Fibroblast of peridontal ligament (primary cell): ENCODE data around the gene AJAP1.

Source experiments
- DNase-seq: peaks from one replicate; pipeline ENCODE4 v3.0.0-alpha.2; 2010; ENCODE audit errors: extremely low read depth

AJAP1 gene

GRCh38 chr1:4699376-4700301 lies 45.2 kb downstream of the AJAP1 start:
- no peak for DNase-seq

DNA sequence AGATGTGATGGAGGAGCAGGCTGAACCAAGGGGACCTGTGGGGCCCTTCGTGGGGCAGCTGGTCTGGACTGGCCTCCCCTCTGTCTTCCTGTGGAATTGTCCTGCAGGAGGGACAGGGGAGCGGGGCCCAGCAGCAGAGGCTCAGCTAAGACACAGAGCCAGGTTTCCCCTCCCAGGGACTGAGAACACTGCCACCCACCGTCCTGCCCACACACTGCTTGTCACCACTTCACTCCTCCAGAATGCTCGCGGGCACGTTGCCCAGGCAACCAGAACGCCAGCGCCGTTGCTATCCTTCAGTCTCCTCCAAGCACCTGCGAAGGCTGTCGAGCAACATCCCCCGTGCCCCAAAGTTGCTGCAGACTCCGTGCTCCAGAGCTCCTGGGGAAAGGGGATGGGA lies 46.4 kb downstream of the AJAP1 start:
- no peak for DNase-seq

- DNase-seq = no peak
Observed at GRCh38 chr1:4701276-4701675, 46.9 kb downstream of the AJAP1 start.

DNA sequence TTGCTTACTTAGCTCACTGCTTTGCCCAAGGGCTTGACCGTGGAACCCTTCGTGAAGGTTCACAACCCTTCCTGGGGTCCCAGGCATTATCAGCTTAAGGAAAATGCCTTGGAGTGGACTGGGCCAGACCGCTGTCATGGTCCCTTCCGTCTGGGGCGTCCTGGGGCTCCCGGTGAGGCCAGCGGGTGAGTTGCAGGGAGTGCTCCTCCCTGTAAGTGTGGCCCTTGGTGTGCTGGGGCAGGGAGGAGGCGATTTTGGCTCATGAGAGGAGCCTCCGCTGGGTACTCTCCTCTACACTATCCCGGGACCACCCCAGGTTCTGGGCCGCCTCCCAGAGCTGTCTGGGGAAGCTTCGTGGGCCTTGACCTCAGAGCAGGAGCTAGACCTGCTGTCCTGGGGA lies 48.1 kb downstream of the AJAP1 start:
- DNase-seq = no peak

DNA sequence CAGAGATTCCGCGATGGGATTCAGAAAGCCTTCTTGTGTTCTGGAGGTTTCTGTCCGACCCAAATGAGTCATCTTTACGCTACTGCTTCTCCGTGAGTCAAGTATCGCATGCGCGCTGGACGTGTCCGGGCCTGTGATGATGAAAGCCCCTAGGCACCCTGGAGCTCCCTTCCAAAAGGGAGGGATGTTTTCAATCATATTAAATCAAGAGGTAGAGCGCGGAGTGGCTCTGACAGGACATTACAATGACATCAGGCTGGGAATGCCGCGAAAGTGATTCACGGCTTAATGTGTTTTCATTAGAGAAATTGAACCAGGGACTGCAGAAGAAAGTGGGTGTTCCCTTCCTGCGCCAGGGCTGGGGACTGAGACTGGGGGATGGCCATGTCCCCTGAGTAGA lies 48.5 kb downstream of the AJAP1 start:
- no peak for DNase-seq

GRCh38 chr1:4703646-4704045 lies 49.2 kb downstream of the AJAP1 start:
- no peak for DNase-seq

GRCh38 chr1:4708840-4709507 lies 54.6 kb downstream of the AJAP1 start:
- DNase-seq = no peak

GRCh38 chr1:4709641-4710040 lies 55.2 kb downstream of the AJAP1 start:
- no peak for DNase-seq

GRCh38 chr1:4710592-4711415 lies 56.4 kb downstream of the AJAP1 start:
- no peak for DNase-seq

- DNase-seq = no peak
Observed at GRCh38 chr1:4711416-4712275, 57.2 kb downstream of the AJAP1 start.

GRCh38 chr1:4713669-4714068 lies 59.3 kb downstream of the AJAP1 start:
- no peak for DNase-seq

GRCh38 chr1:4716406-4716805 lies 62.0 kb downstream of the AJAP1 start:
- DNase-seq = no peak

- DNase-seq = no peak
Observed at GRCh38 chr1:4718071-4718470, 63.7 kb downstream of the AJAP1 start.

- DNase-seq = no peak
Observed at GRCh38 chr1:4723106-4723505, 68.7 kb downstream of the AJAP1 start.

DNA sequence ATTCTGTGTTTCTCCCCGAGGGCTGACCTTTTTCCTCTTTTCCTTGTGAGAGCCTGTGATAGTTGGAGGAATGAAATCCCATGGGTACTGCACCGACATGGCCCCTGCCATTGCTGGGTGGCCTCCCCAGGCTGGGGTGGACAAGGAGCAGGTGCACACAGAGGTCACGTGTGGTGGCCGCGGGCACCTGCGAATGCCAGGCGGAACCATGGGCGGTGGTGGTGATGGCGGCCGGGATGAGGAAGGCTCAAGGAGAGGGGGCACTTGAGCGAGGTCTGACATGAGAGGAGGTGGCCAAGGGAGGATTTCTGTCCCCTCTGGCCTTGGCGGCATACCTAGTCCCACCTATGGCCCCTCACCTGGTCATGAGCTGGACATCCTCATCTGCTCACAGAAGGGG lies 69.6 kb downstream of the AJAP1 start:
- DNase-seq = no peak

GRCh38 chr1:4724695-4725250 lies 70.4 kb downstream of the AJAP1 start:
- DNase-seq = no peak

GRCh38 chr1:4725416-4725815 lies 71.0 kb downstream of the AJAP1 start:
- DNase-seq = no peak

DNA sequence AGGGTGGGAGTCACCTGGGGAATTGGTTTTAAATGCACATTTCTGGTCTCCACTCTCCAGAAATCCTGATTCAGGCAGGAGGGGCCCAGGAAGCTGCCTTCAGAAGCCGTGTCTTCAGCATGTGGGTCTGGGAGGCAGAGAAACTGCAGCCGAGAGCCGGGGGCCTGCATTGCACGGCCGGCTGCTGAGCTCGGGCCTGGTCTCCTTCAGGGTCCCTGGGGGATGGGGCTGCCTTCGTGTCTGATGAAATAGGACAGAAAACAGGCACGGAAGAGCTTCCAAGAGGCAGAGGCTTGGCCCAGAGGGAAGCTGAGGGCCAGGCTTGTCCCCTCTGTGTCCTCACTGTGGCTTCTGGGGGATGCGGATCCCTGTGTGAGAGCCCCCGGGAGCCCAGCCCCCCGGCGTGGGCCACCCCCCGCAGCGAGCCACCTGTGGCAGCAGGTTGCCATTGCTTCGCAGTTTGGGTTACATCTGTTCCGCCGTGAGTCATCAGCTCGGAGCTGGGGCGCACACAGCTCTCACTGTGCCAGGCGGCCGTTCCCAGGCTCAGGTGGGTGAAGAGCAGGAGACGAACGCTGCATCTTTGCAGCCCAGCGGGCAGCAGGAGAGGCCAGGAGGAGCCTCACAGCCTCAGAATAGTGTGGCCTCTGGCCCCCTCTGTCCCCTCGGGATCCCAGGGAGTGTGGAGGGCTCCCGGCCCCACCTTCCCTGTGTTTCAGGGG lies 72.4 kb downstream of the AJAP1 start:
- no peak for DNase-seq

- DNase-seq = no peak
Observed at GRCh38 chr1:4728319-4729089, 74.1 kb downstream of the AJAP1 start.

DNA sequence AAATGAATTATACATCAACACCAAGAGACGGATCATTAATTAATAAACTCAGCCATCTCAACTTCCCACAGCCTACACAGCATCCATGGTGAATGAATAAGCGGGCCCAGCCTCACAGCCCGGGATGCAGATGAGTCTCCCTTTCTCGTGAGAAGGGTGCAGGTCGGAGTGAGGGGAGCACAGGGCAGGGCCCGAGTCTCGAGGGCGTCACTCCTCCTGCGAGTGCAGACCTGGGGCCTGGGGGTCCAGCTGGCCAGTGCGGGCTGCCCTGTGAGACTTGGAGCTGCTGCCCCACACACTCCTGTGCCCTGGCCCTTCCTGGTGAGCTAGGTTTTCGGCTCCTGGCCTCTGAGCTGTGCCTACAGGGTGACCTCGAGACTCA lies 74.7 kb downstream of the AJAP1 start:
- no peak for DNase-seq
